ENCODE results near the gene SOCS2.
"Not testable (repeated sequence)": the region's sequence is repeated elsewhere in the genome, so short reads cannot be mapped to it uniquely, and the experiment has no call there.

SOCS2 gene

DNA sequence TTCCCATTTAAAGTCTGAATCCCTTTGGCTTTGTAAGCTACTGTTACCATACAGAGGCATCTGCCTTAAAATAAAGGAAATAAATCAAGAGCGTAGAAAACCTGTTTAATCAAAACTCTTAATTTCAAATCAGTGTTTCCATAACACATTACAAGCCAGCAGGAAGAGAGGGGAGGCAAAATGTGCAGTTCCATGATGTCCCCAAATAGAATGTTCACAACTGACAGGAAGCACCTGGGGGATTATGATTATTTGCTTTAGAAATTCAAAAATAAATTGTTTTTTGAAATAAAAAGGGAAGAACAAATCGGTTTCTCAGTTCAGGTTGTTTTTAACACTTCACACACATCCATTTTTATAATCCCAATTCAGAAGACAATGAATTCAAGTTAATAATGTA is 21.4 kb downstream of the SOCS2 start:
- DNase-seq (ENCODE audit: low read depth in 2 of 2), result no peak

- DNase-seq (ENCODE audit: low read depth in 2 of 2), result no peak
Measured at GRCh38 chr12:93594766-93595311, 22.4 kb downstream of the SOCS2 start.

DNA sequence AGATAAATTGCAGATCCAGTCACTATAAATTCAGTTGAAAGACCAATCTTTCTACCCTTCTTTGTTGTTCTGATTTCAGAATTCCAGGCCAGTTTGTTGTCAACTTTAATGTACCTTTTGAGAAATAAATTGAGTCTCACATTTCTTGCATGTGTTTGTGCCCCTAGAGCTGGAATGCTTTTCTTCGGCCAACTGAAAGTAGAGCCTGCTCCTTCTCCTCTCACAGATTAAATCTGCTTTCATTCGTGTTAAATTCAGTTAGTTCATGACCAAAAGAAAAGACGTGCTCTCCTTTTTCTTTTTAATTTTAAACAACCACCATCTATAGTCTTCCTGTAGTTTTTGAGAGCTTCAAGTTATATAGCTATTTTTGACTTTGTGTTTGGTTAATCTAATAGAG is 22.9 kb downstream of the SOCS2 start:
- no peak for DNase-seq (ENCODE audit: low read depth in 2 of 2)

- no peak for DNase-seq (ENCODE audit: low read depth in 2 of 2)
Measured at GRCh38 chr12:93597608-93598007, 25.1 kb downstream of the SOCS2 start.

DNA sequence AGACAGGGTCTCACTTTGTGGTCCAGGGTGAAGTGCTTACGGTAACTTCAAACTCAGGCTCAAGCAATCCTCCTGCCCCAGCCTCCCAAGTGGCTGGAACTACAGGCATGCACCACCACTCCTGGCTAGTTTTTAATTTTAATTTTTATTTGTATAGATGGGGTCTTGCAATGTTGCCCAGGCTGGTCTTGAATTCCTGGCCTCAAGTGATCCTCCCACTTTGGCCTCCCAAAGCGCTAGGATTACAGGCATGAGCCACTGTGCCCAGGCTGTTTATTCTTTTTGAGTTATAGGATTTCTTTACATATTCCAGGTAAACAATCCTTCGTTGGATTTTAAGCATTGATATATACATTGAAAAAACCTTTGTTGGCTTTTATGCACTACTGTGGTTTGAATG is 26.7 kb downstream of the SOCS2 start:
- no peak for DNase-seq (ENCODE audit: low read depth in 2 of 2)

DNA sequence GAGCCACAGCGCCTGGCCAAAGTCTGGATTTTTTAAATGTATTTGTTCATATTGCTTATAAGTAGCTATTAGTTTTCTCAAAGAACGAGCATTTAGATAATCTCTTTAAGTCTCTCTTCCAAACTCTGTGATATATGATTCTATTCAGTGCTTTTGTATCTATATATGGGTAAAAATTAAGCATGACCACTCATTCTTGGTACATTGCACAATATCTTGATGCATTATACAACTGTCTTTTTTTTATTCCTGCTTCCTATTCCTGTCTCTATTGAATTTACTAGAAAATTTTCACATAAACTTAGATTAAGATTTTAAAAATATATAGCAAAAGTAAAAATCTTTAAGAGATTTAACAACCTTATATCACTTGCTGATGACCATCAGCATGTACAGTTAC is 29.1 kb downstream of the SOCS2 start:
- no peak for DNase-seq (ENCODE audit: low read depth in 2 of 2)

DNA sequence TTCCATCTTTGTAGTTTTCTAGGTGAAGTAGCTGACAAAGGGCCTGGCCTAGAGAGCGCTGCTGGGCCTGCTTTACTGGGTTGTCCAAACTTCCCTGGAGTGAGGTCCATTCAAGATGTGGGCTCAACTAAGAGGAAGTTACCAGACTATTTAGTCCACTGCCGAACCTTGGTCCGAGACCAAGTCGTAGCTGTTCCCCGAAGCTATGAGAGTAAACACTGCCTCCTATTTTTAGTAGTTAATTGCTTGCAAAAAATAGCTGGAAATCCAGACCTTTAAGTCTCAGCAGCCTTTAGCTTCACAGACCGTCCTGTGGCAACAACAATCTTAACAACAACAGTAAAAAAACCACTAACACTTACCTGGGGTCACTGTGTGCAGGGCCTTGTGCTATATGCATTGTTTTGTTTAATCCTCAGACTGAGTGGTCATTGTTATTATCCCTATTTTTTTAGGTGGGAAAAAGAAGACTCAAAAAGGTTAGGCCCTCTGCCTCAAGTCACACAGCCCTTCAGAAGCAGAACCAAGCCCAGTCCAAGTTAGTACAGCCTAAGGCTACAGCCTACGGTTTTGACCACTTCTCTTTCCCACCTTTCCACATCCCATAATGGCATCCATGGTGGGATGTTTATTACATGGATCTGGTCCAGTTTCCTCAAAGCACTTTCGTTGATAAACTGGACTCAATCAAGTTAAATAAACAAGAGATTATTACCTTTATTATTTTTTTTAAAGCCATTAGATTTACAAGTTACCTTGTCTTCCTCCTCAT is 30.6 kb downstream of the SOCS2 start:
- DNase-seq (ENCODE audit: low read depth in 2 of 2), result no peak

DNA sequence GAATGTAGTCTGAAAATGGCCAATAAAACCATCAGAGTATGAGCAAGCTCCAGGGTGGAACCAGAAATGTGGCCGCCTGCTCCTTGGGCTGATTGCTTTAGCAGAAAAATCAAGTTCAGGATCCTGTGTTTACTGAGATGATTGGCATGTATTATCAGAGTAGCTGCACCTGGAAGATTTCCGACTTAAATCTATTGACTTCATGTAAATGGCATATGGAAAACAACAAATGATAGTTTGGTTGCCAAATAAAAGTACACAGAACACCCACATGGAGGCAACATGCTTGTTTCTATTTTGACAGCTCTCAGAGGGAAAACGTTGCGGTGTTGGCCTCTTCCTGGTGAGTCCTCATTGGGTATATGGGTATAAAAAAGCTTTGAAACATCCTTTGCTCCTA is 31.3 kb downstream of the SOCS2 start:
- DNase-seq (ENCODE audit: low read depth in 2 of 2), result no peak

DNA sequence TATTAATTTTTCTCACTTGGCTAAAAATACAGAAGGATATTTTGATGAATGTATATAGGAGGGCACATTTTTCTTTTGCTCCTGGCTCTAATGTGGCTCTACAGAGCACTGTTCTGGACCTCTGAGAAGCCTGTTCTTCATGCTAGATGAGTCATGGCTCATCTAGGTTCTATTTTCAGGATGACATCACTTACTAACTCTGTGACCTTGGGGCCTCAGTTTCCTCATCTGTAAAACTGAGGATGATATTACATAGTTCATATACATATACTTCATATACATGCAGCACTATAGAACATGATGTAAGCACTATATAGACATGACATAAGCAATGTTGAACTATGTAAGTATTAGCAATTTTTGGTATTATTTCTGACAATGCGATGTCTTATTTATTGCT is 35.8 kb downstream of the SOCS2 start:
- no peak for DNase-seq (ENCODE audit: low read depth in 2 of 2)

DNA sequence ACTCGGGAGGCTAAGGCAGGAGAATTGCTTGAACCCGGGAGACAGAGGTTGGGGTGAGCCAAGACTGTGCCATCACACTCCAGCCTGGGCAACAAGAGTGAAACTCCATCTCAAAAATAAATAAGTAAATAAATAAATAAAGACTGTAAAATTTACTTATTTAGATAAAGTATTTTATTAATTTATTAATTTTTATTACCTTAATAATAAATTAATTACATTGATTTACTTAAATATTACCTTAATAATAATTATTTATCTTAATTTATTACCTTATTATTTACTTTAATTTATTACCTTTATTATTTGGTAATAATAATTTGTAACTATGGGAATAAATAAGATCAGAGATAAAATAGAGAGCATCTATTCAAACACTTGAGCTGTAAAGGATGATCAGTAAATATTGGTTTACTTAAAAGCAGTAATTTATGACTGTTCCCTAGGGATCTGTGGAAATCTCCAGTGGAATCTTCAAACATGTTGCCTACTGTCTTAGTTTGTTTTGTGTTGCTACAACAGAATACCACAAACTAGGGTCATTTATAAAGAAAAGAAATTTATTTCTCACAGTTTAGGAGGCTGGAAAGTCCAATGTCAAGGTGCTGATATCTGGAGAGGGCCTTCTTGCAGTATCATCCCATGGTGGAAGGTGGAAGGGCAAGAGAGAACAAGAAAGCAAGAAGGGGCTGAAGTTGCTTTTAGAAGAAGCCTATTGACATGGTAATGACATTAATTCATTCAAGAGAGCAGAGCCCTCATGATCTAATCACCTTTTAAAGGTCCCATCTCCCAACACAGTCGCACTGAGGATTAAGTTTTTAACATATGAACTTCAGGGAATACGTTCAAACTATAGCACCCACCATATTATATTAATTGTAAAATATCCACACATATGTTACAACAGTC is 37.1 kb downstream of the SOCS2 start:
- DNase-seq (ENCODE audit: low read depth in 2 of 2), result no peak

- DNase-seq (ENCODE audit: low read depth in 2 of 2), result no peak
Measured at GRCh38 chr12:93612776-93613175, 40.3 kb downstream of the SOCS2 start.

- no peak for DNase-seq (ENCODE audit: low read depth in 2 of 2)
Measured at GRCh38 chr12:93614917-93615596, 42.6 kb downstream of the SOCS2 start.

GRCh38 chr12:93616584-93617101 is 44.2 kb downstream of the SOCS2 start:
- no peak for DNase-seq (ENCODE audit: low read depth in 2 of 2)

DNA sequence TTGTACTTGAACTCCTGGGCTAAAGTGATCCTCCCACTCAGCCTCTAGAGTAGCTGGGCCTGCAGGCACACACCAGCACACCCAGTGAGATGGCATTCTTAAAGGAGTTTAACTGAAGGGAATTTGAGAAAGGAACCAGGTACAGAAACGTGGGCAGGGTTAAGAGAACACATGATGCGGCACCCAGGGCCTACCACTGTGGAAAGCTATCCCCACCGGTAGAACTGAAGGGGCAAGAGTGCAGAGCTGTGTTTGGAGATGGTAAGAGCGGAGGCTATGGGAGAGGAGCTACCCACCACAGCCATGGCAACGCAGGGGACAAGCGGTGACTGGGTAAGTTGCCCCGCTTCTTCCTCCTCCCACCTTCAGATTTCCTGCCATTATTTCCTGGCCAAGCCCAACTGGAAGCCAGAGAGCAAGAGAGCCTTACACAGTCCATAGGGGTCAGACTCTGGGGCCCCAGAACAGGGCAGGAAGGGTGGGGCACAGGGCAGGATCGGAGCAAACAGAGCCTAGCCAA is 46.5 kb downstream of the SOCS2 start:
- no peak for DNase-seq (ENCODE audit: low read depth in 2 of 2)

DNA sequence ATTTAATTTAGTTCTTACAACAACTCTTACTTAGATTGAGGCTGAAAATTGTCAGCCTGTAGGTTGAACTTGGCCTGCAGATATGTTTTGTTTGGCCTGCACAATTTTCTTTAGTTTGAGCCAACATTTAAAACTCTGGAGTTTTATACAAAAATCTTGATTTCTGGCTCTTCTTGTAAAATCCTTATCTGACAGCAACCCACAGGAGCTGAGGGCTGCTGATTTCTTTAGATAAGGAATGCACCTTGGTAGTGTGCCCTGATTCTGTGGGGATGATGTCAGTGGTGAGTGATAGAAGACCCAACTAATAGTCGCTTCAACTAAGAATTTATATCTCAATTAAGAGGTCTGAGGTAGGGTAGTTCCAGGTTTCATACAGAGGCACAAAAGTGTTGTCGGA is 49.5 kb downstream of the SOCS2 start:
- no peak for DNase-seq (ENCODE audit: low read depth in 2 of 2)

GRCh38 chr12:93622485-93622884 is 50.0 kb downstream of the SOCS2 start:
- no peak for DNase-seq (ENCODE audit: low read depth in 2 of 2)

DNA sequence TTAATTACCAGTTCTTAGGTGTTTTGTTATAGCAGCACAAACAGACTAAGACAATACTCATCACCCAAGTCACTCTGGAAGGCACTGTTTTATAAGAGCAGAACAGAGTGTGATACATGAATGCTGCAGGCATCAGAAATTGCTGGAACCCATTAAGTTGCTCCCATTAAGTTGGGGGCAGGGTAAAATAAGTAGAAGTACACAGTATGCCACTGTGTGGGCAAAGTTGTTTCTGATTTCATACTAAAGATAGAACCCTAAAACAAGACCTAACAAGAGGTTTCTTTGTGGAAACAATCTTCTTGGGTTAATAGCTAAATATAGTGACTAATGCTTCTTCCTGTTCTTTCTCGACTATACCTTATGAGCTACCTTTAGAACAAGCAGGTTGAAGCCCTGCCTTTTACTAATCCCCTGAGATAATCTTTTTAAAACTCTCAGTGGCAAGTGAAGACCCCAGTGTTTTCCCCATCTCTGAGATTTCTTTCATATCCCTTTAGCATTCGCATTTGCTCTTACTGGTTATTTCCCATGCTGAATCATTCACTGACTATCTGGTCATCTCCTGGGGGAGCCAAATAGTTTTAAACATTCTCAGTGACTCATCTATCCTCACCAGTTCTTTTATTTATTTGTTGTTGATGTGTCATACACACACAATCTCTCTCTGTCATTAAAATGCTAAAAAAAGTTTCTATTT is 52.3 kb downstream of the SOCS2 start:
- no peak for DNase-seq (ENCODE audit: low read depth in 2 of 2)

DNA sequence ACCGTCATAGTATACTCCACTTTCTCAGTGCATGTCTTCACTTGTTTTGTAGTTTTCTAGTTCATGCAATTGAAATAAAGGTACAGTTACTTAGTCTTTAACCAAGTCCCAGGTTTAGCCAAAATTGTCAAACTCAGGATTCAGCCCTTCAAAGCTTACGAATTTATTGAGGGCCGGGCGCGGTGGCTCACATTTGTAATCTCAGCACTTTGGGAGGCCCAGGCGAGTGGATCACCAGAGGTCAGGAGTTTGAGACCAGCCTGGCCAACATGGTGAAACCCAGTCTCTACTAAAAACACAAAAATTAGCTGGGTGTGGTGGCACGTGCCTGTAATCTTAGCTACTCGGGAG is 52.8 kb downstream of the SOCS2 start:
- DNase-seq (ENCODE audit: low read depth in 2 of 2), result not testable (repeated sequence)

DNA sequence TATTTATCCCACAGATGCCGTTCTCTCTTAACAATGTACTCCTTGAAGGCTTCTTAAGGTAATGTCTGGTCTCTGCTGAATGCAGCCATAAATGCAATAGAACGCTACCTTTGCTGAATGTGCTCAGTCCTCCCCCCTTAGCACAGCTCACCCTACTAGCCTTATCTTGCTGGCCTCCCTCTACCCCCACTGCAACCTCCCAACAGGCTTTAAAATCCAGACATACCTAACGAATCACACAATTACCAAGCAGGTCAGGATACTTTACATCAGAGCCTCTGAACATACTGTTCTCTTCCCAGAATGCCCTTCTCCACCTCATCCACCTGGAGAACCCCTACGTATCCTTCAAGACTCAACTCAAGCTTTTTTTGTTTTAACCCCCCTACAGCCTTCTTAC is 53.7 kb downstream of the SOCS2 start:
- no peak for DNase-seq (ENCODE audit: low read depth in 2 of 2)

Data from stimulated activated CD8-positive, alpha-beta memory T cell treated with anti-CD3 and anti-CD28 coated beads, Interleukin-2, amount 100 ng/mL, for 48 hours (primary cell).